Adrenal gland (tissue), 5 donors: Measurements from ENCODE around the gene BNC2.

Source experiments
- CTCF ChIP-seq, 6 experiments: fragments of 450-650 bp in 4 of 6; fragments of 200-600 bp in 2 of 6; sonication (generic) in 1 of 6; IDR thresholded peaks; 1 replicate in 5 of 6; 2 replicates in 1 of 6; pipeline versions ENCODE4 v1.5.1 to v1.8.0; 2016 to 2021; ENCODE audit warnings: antibody characterized with exemption in 6 of 6, mild to moderate bottlenecking in 2 of 6, moderate library complexity in 1 of 6
- POLR2A ChIP-seq, 2 donors: fragments of 450-650 bp; IDR thresholded peaks; one replicate each; pipeline ENCODE4 v1.6.1; 2017; ENCODE audit warnings: antibody characterized with exemption in 2 of 2, mild to moderate bottlenecking in 2 of 2, moderate library complexity in 1 of 2
- donor health status: DM: no; HTN: no; CAD: no.

GRCh38 chr9:16833296-16833835, 37.1 kb downstream of the BNC2 start:
- TF ChIP-seq CTCF (IDR thresholded peaks at IDR 0.05) (no peak), POLR2A (IDR thresholded peaks at IDR 0.05) (no peak)
